ENCODE measurements around the gene SUSD6. TPM values are rescaled to one million over a fixed set of nuclear protein-coding genes. Genes with fewer than 3 reads are reported as not detected.

The SUSD6 gene
- total RNA-seq, 1 donor from 2014 or later = 20.8 TPM

DNA sequence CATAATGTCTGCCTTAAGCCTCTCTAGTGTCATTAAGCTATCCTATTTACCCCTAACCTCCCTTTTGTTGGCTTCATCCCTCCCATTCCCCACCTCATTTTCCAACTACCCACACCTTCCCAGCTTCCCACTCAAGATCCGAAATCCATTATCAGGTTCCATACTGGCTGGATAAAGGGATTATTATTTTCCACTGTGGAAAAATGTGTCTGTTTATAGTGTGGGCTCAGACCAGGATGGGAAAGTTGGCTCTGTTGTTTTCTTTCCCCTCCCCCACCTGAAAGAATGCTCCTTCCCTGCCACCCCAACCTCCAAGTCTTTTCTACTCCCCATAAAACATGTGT, 49.8 kb downstream of the SUSD6 start:
- DNase-seq = no peak
- intact Hi-C loops (cut with DNase I) = no loop called here
- no peak for ATAC-seq (ENCODE audit: poor library complexity)

DNA sequence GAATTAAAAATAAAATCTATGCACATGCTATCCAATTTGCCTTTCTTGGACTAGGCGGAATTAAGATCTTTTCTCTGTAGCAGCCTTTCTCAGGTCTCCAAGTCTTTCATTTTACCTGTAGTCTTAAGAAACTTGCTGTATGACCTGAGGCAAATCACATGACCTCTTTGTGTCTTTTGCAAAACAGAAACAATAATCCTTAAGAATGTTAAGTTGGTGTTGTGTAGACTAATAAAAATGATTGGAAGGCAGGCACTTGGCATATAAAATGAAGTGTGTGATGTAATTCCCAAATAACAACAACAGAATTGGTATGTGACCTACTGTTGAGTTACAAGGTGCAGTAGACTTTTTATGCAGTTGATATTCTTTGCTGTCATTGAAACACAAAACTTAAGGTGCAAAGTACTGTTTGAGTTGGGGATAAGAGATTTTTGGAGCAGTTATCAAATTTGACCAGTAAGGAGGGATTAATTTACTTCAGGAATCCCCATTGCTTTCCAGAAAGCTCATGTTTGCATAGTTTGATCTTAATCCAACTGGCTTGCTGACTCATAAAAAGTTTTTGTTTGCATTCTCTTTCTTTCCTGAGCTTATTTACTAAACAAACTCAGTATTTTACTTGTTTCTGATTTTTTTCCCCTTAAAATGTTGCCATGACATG, 51.4 kb downstream of the SUSD6 start:
- DNase-seq (no peak), ATAC-seq (ENCODE audit: poor library complexity) (no peak)
- intact Hi-C loops (cut with DNase I) = no loop called here

DNA sequence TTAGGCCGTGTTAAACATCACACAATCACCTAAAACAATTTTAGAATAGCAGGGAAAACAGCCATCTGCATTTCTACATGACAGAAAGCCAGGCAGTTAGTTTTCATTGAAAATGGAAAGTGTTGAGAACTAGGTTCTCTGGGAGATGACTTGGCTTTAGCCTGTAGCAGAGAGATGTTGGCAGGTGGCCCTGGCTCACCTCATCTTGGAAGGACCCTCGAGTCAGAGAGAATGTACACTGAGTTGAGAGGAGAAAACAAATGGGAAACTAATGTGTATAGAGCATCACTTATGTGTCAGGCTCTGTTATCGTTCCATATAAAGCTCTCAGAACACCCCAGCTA, 51.9 kb downstream of the SUSD6 start:
- intact Hi-C loops (cut with DNase I) = no loop called here
- ATAC-seq (ENCODE audit: poor library complexity) = peak; percentile 15
- DNase-seq = no peak

DNA sequence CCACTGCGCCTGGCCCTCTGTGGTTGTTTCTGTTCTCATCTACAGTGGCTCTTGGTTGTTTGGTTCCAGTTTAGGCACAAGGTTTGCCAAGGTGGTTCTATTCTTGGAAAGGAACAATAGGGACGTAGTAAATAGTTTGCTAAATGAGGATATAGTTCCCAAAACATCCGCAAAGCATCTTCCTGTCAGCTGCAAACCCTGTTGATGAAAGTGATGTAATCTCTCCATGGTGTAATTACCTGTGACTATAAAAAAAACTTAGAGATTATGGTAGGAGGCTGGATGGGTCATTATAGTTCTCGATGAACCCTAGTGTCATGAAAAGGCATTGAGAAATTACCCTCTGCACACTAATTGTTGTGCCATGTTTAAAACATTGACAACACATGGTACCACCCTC, 52.9 kb downstream of the SUSD6 start:
- DNase-seq = no peak
- no peak for ATAC-seq (ENCODE audit: poor library complexity)
- intact Hi-C loops (cut with DNase I) = loop anchor here (2.0 kb wide), 1 partner anchor 51 kb away; no protein-coding TSS in a partner anchor

DNA sequence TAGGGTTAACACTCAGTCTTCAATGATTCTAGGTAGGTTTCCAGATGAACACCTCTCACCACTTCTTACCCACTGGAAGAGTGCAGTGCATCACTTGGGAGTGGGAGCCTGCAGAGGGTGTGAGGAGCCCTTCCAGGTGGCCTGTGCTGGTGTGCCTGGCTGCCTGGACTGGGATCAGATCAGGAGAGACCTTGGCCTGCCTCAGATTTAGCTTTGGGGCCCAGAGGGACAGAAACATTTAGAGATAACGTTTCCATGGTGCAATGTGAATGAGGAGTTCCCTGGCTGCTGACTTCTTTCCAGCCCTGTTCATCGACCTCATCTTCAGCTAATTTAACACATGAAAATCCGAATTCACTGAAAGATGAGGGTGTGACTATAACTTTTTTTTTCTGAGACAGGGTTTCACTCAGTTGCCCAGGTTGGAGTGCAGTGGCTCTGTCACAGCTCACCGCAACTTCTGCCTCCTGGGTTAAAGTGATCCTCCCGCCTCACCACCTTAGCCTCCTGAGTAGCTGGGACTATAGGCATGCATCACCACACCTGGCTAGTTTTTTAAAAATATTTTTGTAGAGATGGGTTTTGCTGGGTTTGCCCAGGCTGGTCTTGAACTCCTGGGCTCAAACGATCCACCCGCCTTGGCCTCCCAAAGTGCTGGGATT, 53.6 kb downstream of the SUSD6 start:
- ATAC-seq (ENCODE audit: poor library complexity) (peak; percentile 83), DNase-seq (peak; percentile 57)
- intact Hi-C loops (cut with DNase I) = loop anchor here (2.0 kb wide), 1 partner anchor 52 kb away; no protein-coding TSS in a partner anchor

DNA sequence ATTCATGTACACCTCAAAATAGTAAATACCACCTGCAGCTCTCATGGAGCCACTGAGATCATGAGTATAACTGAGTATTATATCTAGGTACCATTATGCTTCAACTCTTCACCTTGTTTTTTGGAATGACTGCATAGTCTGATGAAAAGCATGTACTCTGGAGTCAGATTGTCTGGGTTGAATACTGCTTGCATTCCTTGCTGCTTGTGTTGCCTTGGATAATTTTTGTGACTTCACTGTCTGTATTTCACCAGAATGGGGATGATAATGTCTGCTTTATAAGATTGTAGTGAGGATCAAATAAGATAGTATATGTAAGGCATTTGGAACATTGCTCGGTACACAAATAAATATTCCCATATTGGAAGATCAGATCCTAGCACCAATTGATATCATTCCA, 54.2 kb downstream of the SUSD6 start:
- peak; percentile 2 for ATAC-seq (ENCODE audit: poor library complexity)
- DNase-seq = no peak
- intact Hi-C loops (cut with DNase I) = loop anchor here (2.0 kb wide), 1 partner anchor 53 kb away; no protein-coding TSS in a partner anchor

DNA sequence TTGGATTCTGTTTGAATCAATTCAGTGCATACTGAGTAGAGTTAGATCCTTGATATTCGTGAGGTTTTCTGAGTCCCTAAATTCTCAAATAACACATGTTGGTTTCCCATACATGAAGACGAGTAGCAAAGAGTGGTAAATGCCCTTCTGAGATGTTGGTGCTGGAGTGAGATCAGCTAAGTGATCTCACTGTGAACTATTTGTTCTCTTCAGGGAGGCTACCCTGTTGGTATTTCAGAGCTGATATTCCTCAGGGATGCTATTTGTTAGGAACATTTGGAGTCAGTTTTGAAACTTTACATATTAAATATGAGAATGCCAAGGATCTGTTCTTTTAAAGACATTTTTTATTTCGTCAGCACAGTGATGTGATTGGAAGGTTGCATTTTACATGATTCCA, 54.7 kb downstream of the SUSD6 start:
- intact Hi-C loops (cut with DNase I) = no loop called here
- ATAC-seq (ENCODE audit: poor library complexity) (peak; percentile 32), DNase-seq (no peak)

DNA sequence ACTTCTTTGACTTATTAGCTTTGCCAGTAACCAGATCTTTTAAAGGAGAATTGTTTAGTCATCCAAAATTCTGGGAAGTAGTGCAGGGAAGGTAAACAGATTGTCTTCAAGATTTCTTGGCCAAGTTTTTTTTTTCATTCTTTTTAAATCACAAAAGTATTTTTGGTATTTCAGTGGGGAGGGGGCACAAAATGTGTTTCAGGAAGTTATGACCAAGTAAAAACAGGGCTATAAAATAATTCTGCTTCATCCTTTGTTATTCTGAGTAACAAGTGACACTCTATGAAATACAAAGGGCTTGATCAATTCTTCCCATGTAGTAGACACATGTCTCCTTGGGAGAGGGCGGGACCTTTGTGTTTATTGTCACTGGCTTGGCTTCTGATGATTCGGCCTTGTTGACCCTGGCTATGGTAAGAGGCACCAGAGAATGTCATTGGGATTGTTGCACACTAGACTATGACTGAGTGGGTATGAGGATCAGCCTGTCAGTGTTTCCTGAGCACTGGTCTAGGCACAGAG, 55.4 kb downstream of the SUSD6 start:
- no peak for ATAC-seq (ENCODE audit: poor library complexity)
- intact Hi-C loops (cut with DNase I) = no loop called here
- no peak for DNase-seq

DNA sequence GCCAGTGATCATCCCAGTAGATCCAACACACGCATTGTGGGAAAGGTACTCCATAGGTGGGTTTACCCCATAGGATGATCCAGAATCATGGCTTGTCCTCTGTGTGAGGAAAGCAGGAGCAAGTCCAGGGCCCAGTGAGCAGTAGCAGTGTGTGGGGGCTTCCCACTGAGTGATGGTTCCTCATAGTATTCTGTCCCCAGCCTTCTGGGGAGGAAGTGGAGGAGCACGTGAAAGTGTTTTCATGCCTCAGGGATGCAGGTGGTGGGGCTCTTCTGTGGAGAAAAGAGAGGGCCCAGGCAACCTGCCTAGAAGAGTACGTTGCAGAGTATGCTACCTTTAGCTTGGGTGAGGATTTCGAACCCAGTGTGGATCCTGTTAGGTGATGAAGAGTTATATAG, 56.5 kb downstream of the SUSD6 start:
- ATAC-seq (ENCODE audit: poor library complexity) = no peak
- intact Hi-C loops (cut with DNase I) = no loop called here
- DNase-seq = no peak

DNA sequence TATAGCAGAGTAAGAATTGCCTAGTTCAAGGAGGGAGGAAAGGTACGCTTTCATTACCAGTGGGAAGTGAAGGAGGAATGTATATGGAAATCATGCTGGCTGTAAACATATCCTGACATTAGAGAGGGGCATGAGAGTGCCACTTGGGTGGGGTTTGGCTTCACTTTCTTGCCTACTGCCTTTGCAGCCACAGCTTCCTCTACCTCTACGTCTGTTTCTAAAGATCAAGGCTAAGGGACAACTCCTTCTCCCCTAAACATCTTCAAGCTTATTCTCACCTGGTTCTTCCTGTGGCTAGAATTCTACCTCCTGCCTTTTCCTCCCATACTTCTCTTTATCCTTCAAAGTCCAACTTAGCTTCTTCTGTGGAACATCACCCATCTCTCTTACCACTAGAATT, 58.0 kb downstream of the SUSD6 start:
- DNase-seq (no peak), ATAC-seq (ENCODE audit: poor library complexity) (no peak)
- intact Hi-C loops (cut with DNase I) = no loop called here

DNA sequence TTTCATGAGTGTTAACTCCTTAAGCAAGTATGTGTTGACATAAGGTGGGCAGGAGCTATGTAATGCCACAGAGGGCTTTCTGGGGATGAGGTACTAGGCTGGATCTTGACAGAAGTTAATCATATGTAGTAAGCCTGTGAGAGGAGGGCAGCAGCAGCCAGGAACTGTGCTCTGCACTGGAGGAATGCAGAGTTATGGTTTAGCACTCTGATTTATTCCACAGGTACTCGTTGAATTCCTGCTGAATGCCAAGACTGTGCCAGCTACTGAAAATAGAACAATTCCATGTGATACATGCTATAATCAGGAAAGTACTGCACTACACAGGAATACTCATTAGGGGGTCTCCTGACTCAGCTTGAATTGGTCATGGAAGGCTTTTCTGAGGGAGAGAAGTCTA, 58.7 kb downstream of the SUSD6 start:
- intact Hi-C loops (cut with DNase I) = loop anchor here (5.0 kb wide), 1 partner anchor 42 kb away; no protein-coding TSS in a partner anchor
- DNase-seq (no peak), ATAC-seq (ENCODE audit: poor library complexity) (peak; percentile 25)

DNA sequence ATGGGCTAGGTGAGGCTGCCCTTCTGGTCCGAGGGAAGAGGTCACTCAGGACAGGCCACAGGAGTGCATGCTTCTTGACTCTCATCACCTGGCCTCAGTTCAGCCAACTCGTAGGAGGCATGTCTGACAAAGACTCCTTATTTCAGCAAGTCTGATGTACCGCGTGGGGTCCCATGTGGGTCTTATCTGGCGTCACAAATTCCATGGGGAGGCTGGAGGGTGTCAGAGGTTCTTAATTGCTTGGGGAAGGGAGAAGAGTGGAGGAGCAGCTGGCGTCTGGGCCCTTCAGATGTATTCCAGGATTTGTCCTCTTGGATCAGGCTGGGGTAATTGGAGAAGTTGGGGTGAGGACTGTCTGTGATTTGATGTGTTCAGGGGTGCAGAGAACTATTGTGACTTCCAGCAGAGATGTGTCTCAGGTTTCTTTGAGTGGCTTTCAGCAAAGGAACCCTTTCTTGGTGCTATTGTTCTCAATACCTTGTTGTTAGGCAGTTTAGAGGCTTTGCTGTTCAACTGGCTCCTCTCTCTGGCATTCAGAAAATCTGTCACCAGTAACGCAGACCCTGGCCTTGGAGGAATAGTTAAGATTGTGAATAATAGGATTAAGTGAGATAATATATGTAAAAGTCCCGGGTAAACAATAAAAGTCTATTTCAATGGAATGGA, 60.1 kb downstream of the SUSD6 start:
- no peak for ATAC-seq (ENCODE audit: poor library complexity)
- no peak for DNase-seq
- intact Hi-C loops (cut with DNase I) = loop anchor here (5.0 kb wide), 1 partner anchor 41 kb away; no protein-coding TSS in a partner anchor

DNA sequence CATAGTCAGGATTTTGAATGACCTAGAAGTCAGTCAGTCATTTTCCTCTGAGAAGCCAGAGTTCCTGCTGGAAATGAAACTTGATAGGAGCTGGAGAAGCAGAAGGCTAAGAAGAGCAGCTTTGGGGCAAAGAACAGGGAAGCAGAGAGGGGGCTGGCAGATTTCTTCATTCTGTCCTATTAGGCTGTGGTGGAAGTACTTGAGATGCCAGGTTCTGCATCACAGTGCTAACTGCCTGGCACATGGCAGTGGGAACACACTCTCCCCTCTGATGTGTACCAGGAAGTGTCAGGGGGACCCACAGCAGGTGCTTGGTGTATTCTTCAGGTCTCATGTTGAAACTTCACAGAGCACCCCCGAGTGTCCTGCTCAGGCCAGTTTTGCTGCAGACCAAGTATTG, 61.0 kb downstream of the SUSD6 start:
- intact Hi-C loops (cut with DNase I) = loop anchor here (5.0 kb wide), 1 partner anchor 40 kb away; no protein-coding TSS in a partner anchor
- ATAC-seq (ENCODE audit: poor library complexity) = peak; percentile 8
- DNase-seq = no peak

DNA sequence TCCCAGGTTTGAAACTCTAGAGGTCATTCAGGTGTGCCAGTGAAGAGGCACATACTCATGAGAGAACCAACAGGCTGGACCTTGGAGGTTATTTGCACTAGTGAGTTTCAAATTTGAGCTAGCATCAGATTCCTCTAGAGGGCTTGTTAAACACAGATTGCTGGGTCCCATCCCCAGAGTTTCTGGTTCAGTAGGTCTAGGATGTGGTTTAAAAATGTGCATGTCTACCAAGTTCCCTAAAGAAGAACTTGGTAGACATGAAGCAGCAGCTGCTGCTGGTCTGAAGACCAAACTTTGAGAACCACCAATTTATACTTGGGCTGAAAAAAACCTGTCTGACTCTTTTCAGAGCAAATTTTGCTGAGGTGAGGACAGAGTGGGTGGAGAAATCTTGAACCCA, 61.7 kb downstream of the SUSD6 start:
- DNase-seq = no peak
- intact Hi-C loops (cut with DNase I) = loop anchor here (5.0 kb wide), 1 partner anchor 39 kb away; no protein-coding TSS in a partner anchor
- no peak for ATAC-seq (ENCODE audit: poor library complexity)

DNA sequence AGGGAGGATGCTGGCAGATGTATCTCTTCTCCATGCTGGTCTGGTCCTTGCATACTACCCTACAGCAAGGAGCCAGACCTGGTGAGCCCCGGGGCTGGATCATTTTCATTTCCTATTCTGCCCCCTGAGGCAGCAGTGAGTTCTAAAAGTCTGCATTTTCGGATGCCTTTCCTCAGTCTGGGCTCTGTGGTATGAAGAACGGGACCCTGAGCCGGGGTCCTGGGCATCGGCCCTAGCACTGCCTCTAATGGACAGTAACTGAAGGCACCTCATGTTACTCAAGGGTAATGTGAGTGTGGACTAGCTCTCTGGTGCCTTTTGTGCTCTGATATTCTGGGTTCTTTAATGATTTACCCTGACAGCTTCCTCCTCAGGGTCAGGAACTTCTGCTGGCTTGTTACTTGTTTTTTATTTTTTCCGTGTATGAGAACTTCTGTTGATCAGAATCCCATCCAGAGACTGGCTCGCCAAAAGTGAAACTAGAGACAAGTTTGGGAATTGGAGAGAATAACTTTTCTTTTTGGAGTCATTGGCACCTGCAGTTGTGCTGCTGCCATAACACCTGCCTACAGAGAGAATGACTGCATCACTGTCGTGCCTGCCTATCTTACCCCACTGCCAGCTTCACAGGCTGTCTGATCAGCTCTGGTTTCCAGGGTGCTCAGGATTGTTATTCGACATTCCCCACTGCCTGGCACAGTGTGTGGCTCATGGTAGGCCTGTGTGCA, 62.3 kb downstream of the SUSD6 start:
- ATAC-seq (ENCODE audit: poor library complexity) (peak; percentile 23), DNase-seq (no peak)
- intact Hi-C loops (cut with DNase I) = loop anchor here (5.0 kb wide), 1 partner anchor 39 kb away; no protein-coding TSS in a partner anchor

DNA sequence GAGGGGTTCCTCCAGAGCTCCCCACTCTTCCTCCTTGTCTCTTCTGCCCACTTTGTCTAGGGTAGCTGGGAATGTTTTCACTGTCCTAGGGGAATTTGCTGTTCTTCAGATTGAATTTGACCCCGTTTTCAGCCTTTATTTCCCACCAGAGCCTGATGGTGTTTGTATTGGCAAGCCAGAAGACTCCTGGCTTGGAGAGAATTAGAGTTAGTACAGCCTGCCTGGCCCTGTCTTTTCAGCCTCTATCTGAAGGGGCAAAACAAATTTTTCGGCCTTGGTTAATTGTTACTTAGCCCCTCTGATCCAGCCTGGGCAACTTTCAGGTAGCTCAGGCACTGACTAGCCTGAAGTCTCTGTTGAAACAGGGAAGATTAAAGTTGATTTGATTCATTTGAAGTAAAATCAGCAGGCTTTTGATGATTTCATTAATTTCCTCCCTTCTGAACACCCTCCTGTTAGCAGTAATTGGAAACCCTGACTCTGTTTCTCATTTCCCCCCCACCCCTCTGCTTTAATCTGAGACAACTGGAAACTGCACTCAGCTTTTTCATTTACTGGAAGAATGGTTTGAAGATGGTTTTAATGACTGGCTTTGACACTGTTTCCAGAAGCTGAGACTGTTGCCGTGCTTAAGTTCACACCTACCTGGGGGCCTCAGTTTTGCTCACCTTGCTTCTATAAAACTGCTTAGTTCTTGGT, 63.3 kb downstream of the SUSD6 start:
- intact Hi-C loops (cut with DNase I) = loop anchor here (5.0 kb wide), 1 partner anchor 38 kb away; no protein-coding TSS in a partner anchor
- DNase-seq (no peak), ATAC-seq (ENCODE audit: poor library complexity) (peak; percentile 26)

DNA sequence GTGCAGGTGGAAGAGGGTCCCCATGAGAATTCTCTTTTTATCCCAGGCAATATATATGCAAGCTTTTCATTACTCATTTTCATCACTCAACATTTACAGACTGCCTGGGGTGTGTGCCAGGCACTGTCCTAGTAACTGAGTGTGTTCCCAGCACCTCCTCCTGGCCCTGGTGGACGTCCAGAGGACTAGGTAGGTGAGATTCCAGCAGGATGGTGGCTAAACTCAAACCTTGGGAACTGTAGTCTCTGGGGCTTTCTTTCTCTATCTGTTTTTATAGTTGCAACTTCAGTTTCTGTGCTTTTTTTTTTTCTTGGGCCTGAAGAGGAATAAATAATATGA, 63.8 kb downstream of the SUSD6 start:
- intact Hi-C loops (cut with DNase I) = no loop called here
- peak; percentile 65 for ATAC-seq (ENCODE audit: poor library complexity)
- peak; percentile 66 for DNase-seq

DNA sequence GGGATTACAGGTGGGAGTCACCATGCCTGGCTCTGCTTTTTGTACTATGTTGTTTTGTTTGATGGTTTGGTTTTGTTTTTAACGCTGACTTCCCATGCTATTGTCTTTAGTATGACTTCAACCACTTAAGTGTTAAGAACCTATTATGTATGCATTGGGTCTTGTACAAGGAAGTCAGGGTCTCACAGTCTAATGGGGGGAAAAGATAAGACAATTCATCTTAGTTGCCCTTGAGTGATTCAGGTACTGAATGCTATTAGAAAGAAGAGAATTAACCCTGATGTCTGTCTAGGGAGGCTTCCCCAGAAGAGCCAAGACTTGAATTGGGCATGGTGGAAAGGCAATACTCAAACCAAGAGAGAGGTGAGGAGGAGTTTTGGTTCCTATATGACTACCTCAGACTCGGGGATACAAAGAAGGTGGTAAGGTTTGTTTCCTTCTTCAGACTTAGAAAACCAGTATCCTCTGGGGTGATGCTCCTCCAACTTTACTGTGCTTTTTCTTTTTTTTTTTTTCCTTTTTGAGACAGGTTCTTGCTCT, 64.6 kb downstream of the SUSD6 start:
- ATAC-seq (ENCODE audit: poor library complexity) (no peak), DNase-seq (no peak)
- intact Hi-C loops (cut with DNase I) = no loop called here

All from Right ventricle myocardium superior (tissue), 1 donor.